Stimulated activated naive CD8-positive, alpha-beta T cell treated with anti-CD3 and anti-CD28 coated beads, Interleukin-15, Interleukin-2, amounts not matched to agents 100 U/mL and 50 U/mL, for 24 hours (primary cell): ENCODE data around the gene FBXO10.
"Not testable (repeated sequence)": the region's sequence is repeated elsewhere in the genome, so short reads cannot be mapped to it uniquely, and the experiment has no call there.

ENCODE experiments used
- ATAC-seq: fragments of 150-1000 bp; cut with Tn5 transposase; one replicate; pipeline ENCODE4 v1.10.0; 2021
- DNase-seq: peaks from one replicate; pipeline ENCODE4 v3.0.0; 2021

Gene FBXO10

GRCh38 chr9:37477443-37477842, 98.7 kb downstream of the FBXO10 start:
- ATAC-seq, DNase-seq: not testable (repeated sequence)

- no peak for ATAC-seq
- no peak for DNase-seq
Measured at GRCh38 chr9:37476930-37477329, 99.2 kb downstream of the FBXO10 start.

- ATAC-seq = no peak
- no peak for DNase-seq
Measured at GRCh38 chr9:37474438-37474837, 101.7 kb downstream of the FBXO10 start.

GRCh38 chr9:37473982-37474381, 102.2 kb downstream of the FBXO10 start:
- ATAC-seq, DNase-seq: not testable (repeated sequence)

- DNase-seq = no peak
- ATAC-seq = no peak
Measured at GRCh38 chr9:37471942-37472684, 104.1 kb downstream of the FBXO10 start.

DNA sequence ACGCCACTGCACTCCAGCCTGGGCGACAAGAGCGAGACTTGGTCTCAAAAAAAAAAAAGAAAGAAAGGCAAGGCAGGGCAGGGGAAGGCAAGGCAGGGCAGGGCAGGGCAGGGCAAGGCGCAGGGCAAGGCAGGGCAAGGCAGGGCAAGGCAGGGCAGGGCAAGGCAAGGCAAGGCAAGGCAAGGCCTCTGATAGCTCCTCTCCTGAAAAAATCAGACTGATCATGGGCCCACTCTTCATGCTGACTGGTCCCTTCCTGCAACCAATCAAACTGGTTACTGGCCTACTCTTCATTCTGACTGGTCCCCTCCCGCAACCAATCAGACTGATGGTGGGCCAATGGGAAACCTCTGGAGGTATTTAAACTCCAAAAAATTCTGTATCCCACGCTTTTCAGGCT, 107.6 kb downstream of the FBXO10 start:
- DNase-seq (no peak), ATAC-seq (no peak)

- ATAC-seq, DNase-seq: not testable (repeated sequence)
Measured at GRCh38 chr9:37467530-37467929, 108.7 kb downstream of the FBXO10 start.

GRCh38 chr9:37466037-37466709, 110.0 kb downstream of the FBXO10 start:
- no peak for ATAC-seq
- DNase-seq = peak; percentile 48

DNA sequence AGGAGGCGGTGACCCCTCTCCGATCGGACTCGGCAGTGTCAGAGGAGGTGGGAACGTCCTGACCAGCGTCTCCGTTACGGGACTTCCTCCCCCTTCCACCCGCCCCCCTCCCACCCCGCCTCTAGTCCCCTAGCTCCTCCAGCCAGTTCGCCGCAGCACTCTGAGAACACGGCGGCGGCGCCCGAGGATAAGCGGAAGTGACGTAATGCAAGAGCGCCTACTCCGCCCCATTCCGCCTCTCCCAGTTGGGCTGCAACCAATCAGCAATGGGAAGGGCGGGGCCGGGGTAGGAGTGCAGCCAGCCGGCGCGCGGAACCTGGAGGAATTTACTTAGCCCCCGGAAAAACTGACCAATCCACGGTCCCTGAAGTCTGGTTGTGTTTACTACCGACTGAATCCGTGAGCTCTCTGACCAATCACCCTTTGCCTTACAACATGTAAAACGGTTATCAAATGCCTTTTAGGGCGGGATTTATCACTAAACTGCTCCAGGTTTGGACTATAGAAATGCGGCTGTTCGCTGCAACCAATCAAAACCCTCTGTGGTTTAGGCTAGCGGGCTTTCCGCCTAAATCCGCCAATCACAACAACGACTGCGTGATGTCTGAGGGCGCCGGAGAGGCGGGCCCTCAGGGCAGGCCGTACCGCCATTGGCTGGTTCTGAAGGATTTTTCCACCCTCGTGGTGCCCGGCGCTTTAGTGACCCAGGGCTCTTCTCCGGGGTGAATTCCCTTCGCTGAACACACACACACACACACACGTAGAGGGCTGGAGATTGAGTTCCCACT, 110.7 kb downstream of the FBXO10 start, which contains the start of gene ZBTB5:
ZBTB5 (minus strand) TSS at position 202 of the 788 bp plus-strand sequence. CDS start 22,899 bp downstream, outside the sequence.
- ATAC-seq (peak; percentile 82), DNase-seq (peak; percentile 99)

- peak; percentile 73 for DNase-seq
- ATAC-seq = peak; percentile 63
Measured at GRCh38 chr9:37464426-37465248, 111.5 kb downstream of the FBXO10 start.

GRCh38 chr9:37464006-37464405, 112.2 kb downstream of the FBXO10 start:
- DNase-seq (no peak), ATAC-seq (no peak)
